Uterus (tissue), 2 donors: ENCODE results near the gene NEMP1.

Experiments
- CTCF ChIP-seq, 4 experiments: fragments of 200-600 bp in 2 of 4; fragments of 450-650 bp in 2 of 4; sonication (generic) in 2 of 4; IDR thresholded peaks; one replicate each; pipeline ENCODE4 v1.5.1; 2016 to 2019; ENCODE audit warnings: antibody characterized with exemption in 4 of 4, mild to moderate bottlenecking in 2 of 4, moderate library complexity in 1 of 4
- POLR2A ChIP-seq, 2 donors: fragments of 450-650 bp; IDR thresholded peaks; one replicate each; pipeline ENCODE4 v1.6.1; 2016; ENCODE audit warnings: antibody characterized with exemption in 2 of 2, mild to moderate bottlenecking in 1 of 2, moderate library complexity in 1 of 2

- TF ChIP-seq POLR2A (IDR thresholded peaks at IDR 0.05), result peak in 1 of 2 donors; percentile 39
- peak; percentile 36 to 70 (median 46) for TF ChIP-seq CTCF (IDR thresholded peaks at IDR 0.05)
These were observed 72.4 kb downstream of the NEMP1 start, which contains the start of gene ZBTB39 for GRCh38 chr12:57005980-57006808.
